Karpas-422 (cell line): ENCODE results near the gene LOXHD1. TPM values are rescaled to one million over a fixed set of nuclear protein-coding genes. Genes with fewer than 3 reads are reported as not detected.

Experiments used
- DNase-seq: peaks from one replicate; pipeline ENCODE4 v3.0.0-alpha.2; 2015
- H2AFZ ChIP-seq: fragments of 200-600 bp; sonication (generic); 2 replicates; pipeline ENCODE4 v1.6.1; 2014; ENCODE audit warnings: antibody characterized with exemption, low read length, mixed read lengths
- H3K27ac ChIP-seq: fragments of 200-600 bp; sonication (generic); 2 replicates; pipeline ENCODE4 v1.5.1; 2014; ENCODE audit warnings: mild to moderate bottlenecking, low read length, moderate library complexity
- H3K27me3 ChIP-seq: fragments of 200-600 bp; sonication (generic); 2 replicates; pipeline ENCODE4 v1.6.1; 2014; ENCODE audit warnings: low read length, mixed read lengths
- H3K36me3 ChIP-seq: fragments of 200-600 bp; sonication (generic); 2 replicates; pipeline ENCODE4 v1.6.1; 2014; ENCODE audit warnings: low read length, mixed read lengths; ENCODE audit not compliant: insufficient read depth
- H3K4me1 ChIP-seq: fragments of 200-600 bp; sonication (generic); 2 replicates; pipeline ENCODE4 v1.6.1; 2014; ENCODE audit warnings: mild to moderate bottlenecking, low read length, mixed read lengths
- H3K4me2 ChIP-seq: fragments of 200-600 bp; sonication (generic); 2 replicates; pipeline ENCODE4 v1.6.1; 2014; ENCODE audit warnings: low read length, low read depth, mild to moderate bottlenecking; ENCODE audit not compliant: poor library complexity, severe bottlenecking
- H3K4me3 ChIP-seq: fragments of 200-600 bp; sonication (generic); 2 replicates; pipeline ENCODE4 v1.5.1; 2014; ENCODE audit warnings: mild to moderate bottlenecking, antibody characterized with exemption, low read length, mixed read lengths
- H3K79me2 ChIP-seq: fragments of 200-600 bp; sonication (generic); 2 replicates; pipeline ENCODE4 v1.6.1; 2014; ENCODE audit warnings: mild to moderate bottlenecking, low read length, mixed read lengths
- H3K9ac ChIP-seq: fragments of 200-600 bp; sonication (generic); 2 replicates; pipeline ENCODE4 v1.6.0; 2014; ENCODE audit warnings: low read length
- H3K9me2 ChIP-seq: fragments of 200-600 bp; sonication (generic), shearing (Covaris generic); replicated peaks from 2 replicates; pipeline ENCODE4 v1.6.0; 2014; ENCODE audit warnings: mild to moderate bottlenecking, low read length, moderate library complexity; ENCODE audit not compliant: insufficient read depth
- H3K9me3 ChIP-seq: fragments of 300-700, 200-600 bp; sonication (generic); 2 replicates; pipeline ENCODE4 v1.6.1; 2014; ENCODE audit warnings: low read length, mixed read lengths
- H4K20me1 ChIP-seq: fragments of 200-600 bp; sonication (generic); 2 replicates; pipeline ENCODE4 v1.6.1; 2014; ENCODE audit warnings: mild to moderate bottlenecking, antibody characterized with exemption, low read length, low read depth; ENCODE audit not compliant: insufficient read depth
- total RNA-seq: library from RNA; depleted of rRNA; stranded (reverse); fragments of >200 nt; shearing (Covaris generic); gene quantifications from 2 replicates; pipeline ENCODE4 v1.2.3, GENCODE V29; 2014; ENCODE audit warnings: low replicate concordance

Gene LOXHD1
- total RNA-seq, 1 experiment from 2014 or later, result not detected

DNA sequence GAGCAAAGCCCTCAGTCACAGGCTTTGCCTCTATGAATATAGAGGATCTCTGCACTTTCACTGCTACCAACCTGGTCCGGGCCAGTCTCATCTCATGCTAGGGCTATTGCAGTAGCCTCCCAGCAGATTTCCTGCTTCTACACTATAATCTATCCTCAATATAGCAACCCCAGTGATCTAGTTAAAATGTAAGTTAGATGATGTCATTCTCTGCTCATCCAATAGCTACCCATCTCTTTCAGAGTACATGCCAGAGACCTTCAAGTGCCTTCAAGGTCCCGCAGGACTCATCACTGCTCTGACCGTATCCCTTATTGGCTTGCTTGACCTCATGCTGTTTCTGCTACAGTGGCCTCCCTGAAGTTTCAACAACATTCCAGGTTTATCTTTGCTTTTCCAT lies 186.3 kb downstream of the LOXHD1 start:
- H4K20me1 ChIP-seq, result no peaks in the 10 kb centered on the region
- H3K27ac ChIP-seq, result no peak overlapping the region
- no peak overlapping the region for H3K9ac ChIP-seq
- no peaks in the 10 kb centered on the region for H3K79me2 ChIP-seq
- H3K4me1 ChIP-seq, result no peaks in the 10 kb centered on the region
- no peaks in the 10 kb centered on the region for H3K9me3 ChIP-seq
- H3K36me3 ChIP-seq, result no peaks in the 10 kb centered on the region
- no peaks in the 10 kb centered on the region for H3K9me2 ChIP-seq
- H3K4me3 ChIP-seq, result no peak overlapping the region
- H3K4me2 ChIP-seq, result no peak overlapping the region
- H2AFZ ChIP-seq, result no peak overlapping the region
- H3K27me3 ChIP-seq, result no peaks in the 10 kb centered on the region
- DNase-seq, result no peak

- Histone ChIP-seq H4K20me1 (no peaks in the 10 kb centered on the region), H3K9me2 (no peaks in the 10 kb centered on the region), H3K27me3 (no peaks in the 10 kb centered on the region), H3K4me3 (no peak overlapping the region), H3K36me3 (no peaks in the 10 kb centered on the region), H3K27ac (no peak overlapping the region), H2AFZ (no peak overlapping the region), H3K9me3 (no peaks in the 10 kb centered on the region), H3K4me1 (no peaks in the 10 kb centered on the region), H3K4me2 (no peak overlapping the region), H3K79me2 (no peaks in the 10 kb centered on the region), H3K9ac (no peak overlapping the region)
- no peak for DNase-seq
Measured at GRCh38 chr18:46469186-46469915, 187.7 kb downstream of the LOXHD1 start.

- no peak overlapping the region for H3K9ac ChIP-seq
- no peak overlapping the region for H3K27ac ChIP-seq
- H3K27me3 ChIP-seq, result no peaks in the 10 kb centered on the region
- no peaks in the 10 kb centered on the region for H3K36me3 ChIP-seq
- no peaks in the 10 kb centered on the region for H3K9me2 ChIP-seq
- H4K20me1 ChIP-seq, result no peaks in the 10 kb centered on the region
- DNase-seq, result no peak
- no peak overlapping the region for H3K4me2 ChIP-seq
- H2AFZ ChIP-seq, result no peak overlapping the region
- no peaks in the 10 kb centered on the region for H3K79me2 ChIP-seq
- no peaks in the 10 kb centered on the region for H3K4me1 ChIP-seq
- H3K4me3 ChIP-seq, result no peak overlapping the region
- no peaks in the 10 kb centered on the region for H3K9me3 ChIP-seq
Measured at GRCh38 chr18:46468426-46469180, 188.4 kb downstream of the LOXHD1 start.

DNA sequence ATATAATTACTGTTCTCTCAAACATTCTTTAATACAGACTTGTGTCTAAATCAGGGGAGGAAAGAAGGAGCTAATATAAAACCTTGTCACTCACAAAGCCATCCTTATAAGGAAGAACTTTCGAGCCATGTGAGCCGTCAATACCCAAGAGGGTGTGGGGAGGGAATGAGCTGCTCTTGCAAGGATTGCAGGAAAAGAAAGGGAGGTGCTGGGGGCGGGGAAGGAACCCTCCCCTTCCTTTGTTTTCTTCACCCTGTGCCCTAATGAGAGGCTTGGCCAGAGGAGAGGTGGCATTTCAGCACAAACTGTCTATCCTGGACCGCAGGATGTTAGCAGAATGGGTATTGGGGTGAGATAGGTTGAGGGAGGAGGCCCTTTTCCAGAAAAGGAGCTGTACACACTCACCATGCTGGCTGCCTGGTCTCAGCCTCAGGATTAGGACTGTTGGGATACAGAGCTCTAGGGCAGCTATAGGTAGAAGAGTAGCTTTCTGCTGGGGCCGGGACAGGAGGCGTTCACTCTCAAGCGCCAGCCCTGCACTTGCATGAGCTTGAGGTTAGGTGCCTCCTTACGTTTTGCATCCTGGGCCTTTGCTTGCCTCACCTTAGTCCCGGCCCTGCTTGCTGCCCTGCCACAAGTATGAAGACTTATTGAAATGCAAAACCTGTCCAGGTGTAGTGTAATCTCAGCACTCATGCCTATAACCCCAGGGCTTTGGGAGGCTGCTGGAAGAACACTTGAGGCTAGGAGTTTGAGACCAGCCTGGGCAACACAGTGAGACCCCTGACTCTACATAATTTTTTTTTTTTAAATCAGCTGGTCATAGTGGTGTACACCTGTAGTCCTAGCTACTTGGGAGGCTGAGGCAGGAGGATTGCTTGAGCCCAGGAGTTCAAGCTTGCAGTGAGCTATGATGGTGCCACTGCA lies 190.5 kb downstream of the LOXHD1 start:
- Histone ChIP-seq H4K20me1 (no peaks in the 10 kb centered on the region), H3K27me3 (no peaks in the 10 kb centered on the region), H3K9me2 (no peaks in the 10 kb centered on the region), H3K4me1 (no peaks in the 10 kb centered on the region), H3K9ac (no peak overlapping the region), H3K79me2 (no peaks in the 10 kb centered on the region), H3K4me3 (no peak overlapping the region), H2AFZ (no peak overlapping the region), H3K4me2 (no peak overlapping the region), H3K36me3 (no peaks in the 10 kb centered on the region), H3K9me3 (no peaks in the 10 kb centered on the region), H3K27ac (no peak overlapping the region)
- no peak for DNase-seq

DNA sequence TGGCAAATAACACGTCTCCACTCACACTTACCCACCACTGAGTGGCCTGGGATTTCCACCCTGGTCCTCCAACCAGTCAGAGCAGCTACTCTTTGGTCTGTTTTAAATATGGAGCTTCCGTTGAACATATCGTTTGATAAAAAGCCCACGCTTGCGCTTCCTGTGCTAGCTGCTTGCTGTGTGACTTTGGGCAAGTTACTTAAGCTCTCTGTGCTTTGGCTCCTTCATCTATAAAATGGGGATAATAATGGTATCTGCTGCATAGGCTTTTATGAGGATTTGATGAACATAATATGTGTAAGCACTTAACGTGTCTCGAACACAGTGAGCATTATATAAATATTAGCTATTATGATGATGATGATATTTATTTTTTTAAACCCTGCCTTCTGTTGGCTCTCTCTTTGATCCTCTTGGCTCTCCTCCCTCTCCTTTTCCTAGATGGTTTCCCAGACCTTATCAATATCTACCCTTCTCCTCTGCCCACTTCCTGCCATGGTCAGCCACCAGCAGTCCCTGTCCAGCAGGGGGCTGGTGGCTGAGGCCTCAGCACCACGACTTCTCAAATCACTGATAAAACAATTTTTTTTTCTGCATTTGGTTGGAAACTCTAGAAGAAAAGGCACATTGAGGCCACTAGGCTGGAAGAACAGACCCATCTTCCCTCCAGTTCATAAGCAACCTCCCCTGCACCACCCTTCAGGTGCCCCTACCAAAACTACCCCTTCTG lies 191.9 kb downstream of the LOXHD1 start:
- H3K9me3 ChIP-seq, result no peaks in the 10 kb centered on the region
- no peak overlapping the region for H2AFZ ChIP-seq
- H3K4me2 ChIP-seq, result no peak overlapping the region
- H4K20me1 ChIP-seq, result no peaks in the 10 kb centered on the region
- no peaks in the 10 kb centered on the region for H3K36me3 ChIP-seq
- H3K79me2 ChIP-seq, result no peaks in the 10 kb centered on the region
- no peak overlapping the region for H3K4me3 ChIP-seq
- no peaks in the 10 kb centered on the region for H3K27me3 ChIP-seq
- no peaks in the 10 kb centered on the region for H3K9me2 ChIP-seq
- no peak for DNase-seq
- no peaks in the 10 kb centered on the region for H3K4me1 ChIP-seq
- no peak overlapping the region for H3K27ac ChIP-seq
- H3K9ac ChIP-seq, result no peak overlapping the region

DNA sequence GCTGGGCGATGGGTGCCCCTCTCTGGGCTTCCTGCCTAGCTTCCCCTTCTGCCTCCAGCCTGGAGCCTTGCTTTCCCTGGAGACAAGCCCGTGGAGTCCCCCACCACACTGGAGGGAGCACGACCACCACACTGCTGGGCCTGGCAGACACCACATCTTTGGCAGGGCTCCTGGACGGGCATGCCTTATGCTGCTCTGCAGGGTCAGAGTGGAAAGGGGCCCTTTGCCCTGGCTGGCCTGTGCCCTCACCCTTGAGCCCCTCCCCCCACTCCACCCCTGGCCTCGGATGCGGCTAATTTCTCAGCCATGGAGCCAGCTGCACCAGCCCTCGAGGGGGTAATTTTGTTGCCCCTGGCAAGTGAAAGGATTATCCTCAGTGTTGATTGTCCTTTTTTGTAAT lies 194.5 kb downstream of the LOXHD1 start:
- H3K4me2 ChIP-seq, result no peak overlapping the region
- H3K27me3 ChIP-seq, result no peaks in the 10 kb centered on the region
- H3K4me1 ChIP-seq, result no peaks in the 10 kb centered on the region
- DNase-seq, result no peak
- H3K27ac ChIP-seq, result no peak overlapping the region
- no peak overlapping the region for H2AFZ ChIP-seq
- H4K20me1 ChIP-seq, result no peaks in the 10 kb centered on the region
- H3K9ac ChIP-seq, result no peak overlapping the region
- H3K9me3 ChIP-seq, result no peaks in the 10 kb centered on the region
- H3K9me2 ChIP-seq, result no peaks in the 10 kb centered on the region
- H3K79me2 ChIP-seq, result no peaks in the 10 kb centered on the region
- H3K4me3 ChIP-seq, result no peak overlapping the region
- H3K36me3 ChIP-seq, result no peaks in the 10 kb centered on the region

DNA sequence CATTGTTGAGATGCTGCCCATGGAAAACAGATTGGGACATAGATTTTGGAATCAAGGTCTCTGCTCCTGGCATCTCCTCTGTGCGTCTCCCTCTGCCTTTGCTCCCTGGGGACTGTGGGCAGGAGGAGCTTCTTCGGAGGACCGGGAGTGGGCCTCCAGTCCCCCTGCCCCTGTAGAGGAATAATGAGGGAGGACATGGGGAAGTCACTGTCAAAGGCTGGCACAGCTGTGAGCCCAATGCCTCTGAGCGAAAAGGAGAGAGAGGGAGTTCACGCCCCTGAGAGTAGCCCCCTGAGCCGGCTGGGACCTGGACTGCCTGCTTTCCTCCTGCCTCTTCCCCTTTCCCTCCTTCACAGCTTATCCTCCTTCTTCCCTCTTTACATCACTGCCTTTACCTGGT lies 195.0 kb downstream of the LOXHD1 start:
- no peak overlapping the region for H3K27ac ChIP-seq
- no peak overlapping the region for H3K4me2 ChIP-seq
- no peak overlapping the region for H3K9ac ChIP-seq
- no peaks in the 10 kb centered on the region for H3K36me3 ChIP-seq
- no peak for DNase-seq
- no peak overlapping the region for H3K4me3 ChIP-seq
- no peaks in the 10 kb centered on the region for H3K9me3 ChIP-seq
- H3K79me2 ChIP-seq, result no peaks in the 10 kb centered on the region
- no peak overlapping the region for H2AFZ ChIP-seq
- no peaks in the 10 kb centered on the region for H4K20me1 ChIP-seq
- no peaks in the 10 kb centered on the region for H3K27me3 ChIP-seq
- no peaks in the 10 kb centered on the region for H3K4me1 ChIP-seq
- H3K9me2 ChIP-seq, result no peaks in the 10 kb centered on the region
